ENCODE results near the gene COPS9. TPM values are rescaled to one million over a fixed set of nuclear protein-coding genes. Genes with fewer than 3 reads are reported as not detected.

The COPS9 gene
- total and polyA plus RNA-seq, 2 donors (not counting 1 experiment from before 2014, with no cell fraction given): 48.7 to 69.9 TPM

DNA sequence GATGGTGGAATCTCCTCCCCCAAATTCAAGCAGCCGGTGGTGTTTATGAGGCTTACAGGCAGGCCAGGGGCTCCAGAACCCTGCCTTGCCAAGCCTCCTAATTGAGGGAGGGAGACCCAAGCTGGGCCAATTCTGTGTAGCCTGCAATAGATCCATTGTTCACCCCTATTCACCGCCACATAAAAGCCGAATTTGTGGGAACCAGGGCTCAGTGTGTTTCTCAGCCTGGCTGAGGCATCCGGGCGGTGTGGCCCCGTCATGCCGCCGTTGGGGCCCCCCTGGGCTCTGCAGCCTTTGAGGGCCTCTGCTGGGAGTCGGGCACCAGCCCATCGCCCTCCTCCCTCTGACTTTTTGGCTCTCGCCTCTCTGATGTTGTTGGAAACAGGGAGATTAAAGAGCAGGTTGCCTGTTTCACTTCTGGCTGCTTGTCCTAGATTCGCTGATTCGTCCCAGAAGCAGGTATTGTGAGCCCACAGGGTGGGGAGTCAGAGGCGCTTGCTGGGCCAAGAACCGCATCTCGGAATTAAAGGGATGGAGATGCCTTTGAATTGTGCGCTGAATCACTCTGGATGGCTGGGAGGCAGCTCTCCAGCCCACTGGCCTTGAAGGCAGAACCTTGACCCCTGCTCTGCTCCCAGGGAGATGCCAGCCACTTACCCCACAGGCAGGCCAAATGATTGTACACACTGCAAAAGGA is 19.1 kb upstream of the COPS9 start:
- DNase-seq (no peak), ATAC-seq (ENCODE audit: low read depth) (no peak)
- H3K27me3 Mint-ChIP-seq: peaks cover 11% of the 10 kb centered on the region
- H3K27me3 ChIP-seq (replicated peaks in 1 of 4; ENCODE audit: control extremely low read depth in 1 of 4, control insufficient read depth in 3 of 4, insufficient read depth in 4 of 4, low read length in 3 of 4): peaks cover 0 to 3% (median 0%) of the 10 kb centered on the region in 4 experiments
- H3K36me3 ChIP-seq (replicated peaks in 1 of 2; ENCODE audit: control extremely low read depth in 1 of 2, control insufficient read depth in 1 of 2, extremely low read depth in 1 of 2, insufficient read depth in 2 of 2, low read length in 1 of 2): no peaks in the 10 kb centered on the region
- H3K4me2 ChIP-seq (replicated peaks; ENCODE audit: low read depth, low read length, poor library complexity, severe bottlenecking): no peak overlapping the region
- ChIA-PET POLR2A (no interaction called here), CTCF (no interaction called here)
- no peak overlapping the region for H3K27ac ChIP-seq (ENCODE audit: low read length in 2 of 2)
- 86% methylated on average over 15 of the region's 17 CpGs for WGBS (ENCODE audit: insufficient coverage)
- H3K4me3 ChIP-seq (ENCODE audit: control extremely low read depth in 1 of 5, extremely low read depth in 1 of 5, insufficient read depth in 1 of 5, low read depth in 2 of 5, low read length in 4 of 5): no peak overlapping the region
- H4K20me1 ChIP-seq (ENCODE audit: control insufficient read depth, insufficient read depth, low read length, poor library complexity, severe bottlenecking): no peaks in the 10 kb centered on the region
- H3K4me1 Mint-ChIP-seq: no peaks in the 10 kb centered on the region
- no peaks in the 10 kb centered on the region for H3K79me2 ChIP-seq (ENCODE audit: control insufficient read depth, insufficient read depth, low read length)
- intact Hi-C loops (cut with micrococcal nuclease): no loop called here
- no peak for TF ChIP-seq EZH2 (IDR thresholded peaks at IDR 0.05; ENCODE audit: borderline replicate concordance, insufficient read depth, low read depth, low read length, poor library complexity, severe bottlenecking)
- TF ChIP-seq, protein P1, sequence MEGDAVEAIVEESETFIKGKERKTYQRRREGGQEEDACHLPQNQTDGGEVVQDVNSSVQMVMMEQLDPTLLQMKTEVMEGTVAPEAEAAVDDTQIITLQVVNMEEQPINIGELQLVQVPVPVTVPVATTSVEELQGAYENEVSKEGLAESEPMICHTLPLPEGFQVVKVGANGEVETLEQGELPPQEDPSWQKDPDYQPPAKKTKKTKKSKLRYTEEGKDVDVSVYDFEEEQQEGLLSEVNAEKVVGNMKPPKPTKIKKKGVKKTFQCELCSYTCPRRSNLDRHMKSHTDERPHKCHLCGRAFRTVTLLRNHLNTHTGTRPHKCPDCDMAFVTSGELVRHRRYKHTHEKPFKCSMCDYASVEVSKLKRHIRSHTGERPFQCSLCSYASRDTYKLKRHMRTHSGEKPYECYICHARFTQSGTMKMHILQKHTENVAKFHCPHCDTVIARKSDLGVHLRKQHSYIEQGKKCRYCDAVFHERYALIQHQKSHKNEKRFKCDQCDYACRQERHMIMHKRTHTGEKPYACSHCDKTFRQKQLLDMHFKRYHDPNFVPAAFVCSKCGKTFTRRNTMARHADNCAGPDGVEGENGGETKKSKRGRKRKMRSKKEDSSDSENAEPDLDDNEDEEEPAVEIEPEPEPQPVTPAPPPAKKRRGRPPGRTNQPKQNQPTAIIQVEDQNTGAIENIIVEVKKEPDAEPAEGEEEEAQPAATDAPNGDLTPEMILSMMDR (IDR thresholded peaks at IDR 0.05): no peak
- H3K4me1 ChIP-seq (ENCODE audit: control insufficient read depth in 2 of 2, insufficient read depth in 2 of 2, low read length in 2 of 2): no peaks in the 10 kb centered on the region
- no peak overlapping the region for H3K9ac ChIP-seq (ENCODE audit: low read length)
- H3K27ac Mint-ChIP-seq: no peak overlapping the region
- H2AFZ ChIP-seq (ENCODE audit: insufficient read depth, low read depth, low read length, poor library complexity, severe bottlenecking): no peak overlapping the region
- H3K4me3 Mint-ChIP-seq: no peak overlapping the region
- peaks cover 3% of the 10 kb centered on the region for H3K9me3 Mint-ChIP-seq (ENCODE audit: insufficient read depth)
- H3K9me3 ChIP-seq (ENCODE audit: control extremely low read depth in 1 of 3, control insufficient read depth in 2 of 3, insufficient read depth in 1 of 3, low read length in 2 of 3): no peaks in the 10 kb centered on the region

GRCh38 chr2:240154606-240155005 is 18.5 kb upstream of the COPS9 start:
- Mint-ChIP-seq H3K27ac (no peak overlapping the region), H3K4me3 (no peak overlapping the region), H3K9me3 (ENCODE audit: insufficient read depth) (peaks cover 3% of the 10 kb centered on the region), H3K27me3 (peaks cover 11% of the 10 kb centered on the region), H3K4me1 (no peaks in the 10 kb centered on the region)
- no peak overlapping the region for H3K4me2 ChIP-seq (replicated peaks; ENCODE audit: low read depth, low read length, poor library complexity, severe bottlenecking)
- DNase-seq (no peak), ATAC-seq (ENCODE audit: low read depth) (no peak)
- no peak overlapping the region for H3K9ac ChIP-seq (ENCODE audit: low read length)
- WGBS (ENCODE audit: insufficient coverage): 87% methylated on average over 8 of the region's 8 CpGs
- H2AFZ ChIP-seq (ENCODE audit: insufficient read depth, low read depth, low read length, poor library complexity, severe bottlenecking): no peak overlapping the region
- no peaks in the 10 kb centered on the region for H3K36me3 ChIP-seq (replicated peaks in 1 of 2; ENCODE audit: control extremely low read depth in 1 of 2, control insufficient read depth in 1 of 2, extremely low read depth in 1 of 2, insufficient read depth in 2 of 2, low read length in 1 of 2)
- no peaks in the 10 kb centered on the region for H3K9me3 ChIP-seq (ENCODE audit: control extremely low read depth in 1 of 3, control insufficient read depth in 2 of 3, insufficient read depth in 1 of 3, low read length in 2 of 3)
- CTCF ChIA-PET: interaction anchor here (2.3 kb wide), 1 partner anchor 12 kb away, joined by 13 read pairs; no protein-coding TSS in a partner anchor
- H3K4me1 ChIP-seq (ENCODE audit: control insufficient read depth in 2 of 2, insufficient read depth in 2 of 2, low read length in 2 of 2): no peaks in the 10 kb centered on the region
- no peaks in the 10 kb centered on the region for H4K20me1 ChIP-seq (ENCODE audit: control insufficient read depth, insufficient read depth, low read length, poor library complexity, severe bottlenecking)
- H3K27ac ChIP-seq (ENCODE audit: low read length in 2 of 2): no peak overlapping the region
- no peaks in the 10 kb centered on the region for H3K79me2 ChIP-seq (ENCODE audit: control insufficient read depth, insufficient read depth, low read length)
- TF ChIP-seq, protein P1 (IDR thresholded peaks at IDR 0.05): no peak
- TF ChIP-seq EZH2 (IDR thresholded peaks at IDR 0.05; ENCODE audit: borderline replicate concordance, insufficient read depth, low read depth, low read length, poor library complexity, severe bottlenecking): no peak
- POLR2A ChIA-PET: no interaction called here
- H3K4me3 ChIP-seq (ENCODE audit: control extremely low read depth in 1 of 5, extremely low read depth in 1 of 5, insufficient read depth in 1 of 5, low read depth in 2 of 5, low read length in 4 of 5): no peak overlapping the region
- H3K27me3 ChIP-seq (replicated peaks in 1 of 4; ENCODE audit: control extremely low read depth in 1 of 4, control insufficient read depth in 3 of 4, insufficient read depth in 4 of 4, low read length in 3 of 4): peaks cover 0 to 7% (median 0%) of the 10 kb centered on the region in 4 experiments
- intact Hi-C loops (cut with micrococcal nuclease): no loop called here

Data from B cell (primary cell).